Kidney (tissue), 14 donors: ENCODE results near the gene TMEM209. TPM values are rescaled to one million over a fixed set of nuclear protein-coding genes. Genes with fewer than 3 reads are reported as not detected.

ENCODE experiments used
- DNase-seq, 5 donors: peaks; one replicate each; pipeline ENCODE4 v3.0.0-alpha.2; 2013 to 2020
- FAIRE-seq: peaks from 2 replicates; lab custom pipeline; 2012; peaks lifted over from hg19 to GRCh38; lab: Jason Lieb, UNC
- H3K27ac ChIP-seq, 2 donors: one replicate each; pipeline ENCODE4 v1.7.0; 2013; ENCODE audit warnings: low read depth in 2 of 2, low read length in 2 of 2, inconsistent platforms in 1 of 2
- H3K27me3 ChIP-seq: one replicate; pipeline ENCODE4 v1.7.1; 2013; ENCODE audit warnings: low read length, inconsistent platforms; ENCODE audit not compliant: control insufficient read depth, insufficient read depth
- H3K36me3 ChIP-seq, 3 donors: one replicate each; pipeline versions ENCODE4 v1.7.0 to v1.7.1; 2013; ENCODE audit warnings: low read length in 3 of 3, control low read depth in 1 of 3, inconsistent platforms in 1 of 3; ENCODE audit not compliant: insufficient read depth in 3 of 3, control insufficient read depth in 2 of 3
- H3K4me1 ChIP-seq, 3 donors: one replicate each; pipeline versions ENCODE4 v1.7.0 to v1.7.1; 2013; ENCODE audit warnings: low read length in 3 of 3, inconsistent platforms in 1 of 3, low read depth in 1 of 3; ENCODE audit not compliant: control insufficient read depth in 2 of 3, insufficient read depth in 2 of 3
- H3K4me3 ChIP-seq, 3 donors: one replicate each; pipeline versions ENCODE4 v1.7.0 to v1.8.1; 2013; ENCODE audit warnings: low read length in 3 of 3, control low read depth in 1 of 3, inconsistent platforms in 1 of 3
- H3K9ac ChIP-seq, 3 donors: one replicate each; pipeline versions ENCODE4 v1.7.0 to v1.7.1; 2013; ENCODE audit warnings: low read length in 3 of 3, control low read depth in 1 of 3, inconsistent platforms in 1 of 3
- H3K9me3 ChIP-seq, 3 donors: one replicate each; pipeline versions ENCODE4 v1.7.0 to v1.7.1; 2013; ENCODE audit warnings: low read length in 3 of 3, control low read depth in 1 of 3, inconsistent platforms in 1 of 3; ENCODE audit not compliant: control insufficient read depth in 2 of 3, insufficient read depth in 1 of 3
- intact Hi-C: fragments of 100-400 bp; cut with DNase I; formaldehyde crosslinking; loops from one replicate; pipeline ENCODE4 v1.11.1; 2022
- polyA plus RNA-seq: library from polyadenylated mRNA; stranded (reverse); fragments of 350-450 nt; fragmentation: Illumina TruSeq; extraction: RNeasy Lipid Tissue Mini Kit (QIAGEN cat#74804); gene quantifications from one replicate; pipeline ENCODE4 v1.2.3, GENCODE V29; 2014; ENCODE audit warnings: low read depth, low replicate concordance; ENCODE audit not compliant: insufficient read depth
- total RNA-seq: library from RNA; stranded (reverse); fragmentation: NEBNext Ultra II Directional; extraction: Animal tissue kit (Norgen Biotek cat#: 25700); gene quantifications from one replicate; pipeline ENCODE4 v1.2.1, GENCODE V29; 2021
- TF ChIP-seq, protein P1 (sequence below): IDR thresholded peaks from 3 replicates; pipeline ENCODE4 v1.5.1; 2012; ENCODE audit warnings: mild to moderate bottlenecking, moderate library complexity, borderline replicate concordance; ENCODE audit not compliant: insufficient read depth; ENCODE audit errors: extremely low read depth
- donor health status: control.
- donor health status: control.
- donor health status: control.
- donor health status: control.
- donor health status: control.
- donor health status: DM: yes; HTN: yes; CAD: no.
- donor health status: Normal renal cell carcinoma (clear cell type).

Gene TMEM209
- total and polyA plus RNA-seq, 2 donors from 2014 or later = 4.3 to 29.0 TPM

DNA sequence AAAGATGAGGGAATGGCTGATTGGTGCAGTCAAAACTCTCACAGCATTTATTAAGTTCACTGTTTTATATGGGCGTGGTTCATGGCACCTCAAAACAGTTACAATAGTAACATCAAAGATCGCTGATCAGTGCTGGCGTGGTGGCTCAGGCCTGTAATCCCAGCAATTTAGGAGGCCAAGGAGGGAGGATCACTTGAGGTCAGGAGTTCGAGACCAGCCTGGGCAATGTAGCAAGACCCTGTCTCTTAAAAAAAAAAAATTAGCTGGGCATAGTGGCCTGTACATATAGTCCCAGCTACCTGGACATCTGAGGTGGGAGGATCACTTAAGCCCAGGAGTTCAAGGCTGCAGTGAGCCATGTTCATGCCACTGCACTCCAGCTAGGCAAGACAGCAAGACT, 86.4 kb downstream of the TMEM209 start:
- FAIRE-seq = no peak
- H3K36me3 ChIP-seq = peaks cover 11 to 22% (median 12%) of the 10 kb centered on the region in 3 donors

DNA sequence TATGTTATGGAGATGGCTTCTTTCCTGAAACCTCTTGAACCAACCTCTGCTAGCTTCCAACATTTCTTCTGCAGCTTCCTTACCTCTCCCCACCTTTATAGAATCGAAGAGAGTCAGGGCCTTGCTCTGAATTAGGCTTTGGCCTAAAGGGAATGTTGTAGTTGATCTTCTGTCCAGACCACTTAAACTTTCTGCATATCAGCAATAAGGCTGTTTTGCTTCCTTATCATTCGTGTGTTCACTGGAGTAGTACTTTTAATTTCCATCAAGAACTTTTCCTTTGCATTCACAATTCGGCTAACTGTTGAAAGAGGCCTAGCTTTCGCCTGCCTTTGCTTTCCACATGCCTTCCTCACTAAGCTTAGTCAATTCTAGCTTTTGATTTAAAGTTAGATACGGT, 86.9 kb downstream of the TMEM209 start:
- Histone ChIP-seq H3K36me3 (peaks cover 11 to 22% (median 12%) of the 10 kb centered on the region in 3 donors), H3K27me3 (no peaks in the 10 kb centered on the region), H3K9me3 (no peaks in the 10 kb centered on the region), H3K4me1 (no peaks in the 10 kb centered on the region), H3K27ac (no peak overlapping the region), H3K4me3 (no peak overlapping the region), H3K9ac (no peak overlapping the region)
- intact Hi-C loops = no loop called here
- FAIRE-seq (no peak), DNase-seq (no peak)
- TF ChIP-seq, protein P1, sequence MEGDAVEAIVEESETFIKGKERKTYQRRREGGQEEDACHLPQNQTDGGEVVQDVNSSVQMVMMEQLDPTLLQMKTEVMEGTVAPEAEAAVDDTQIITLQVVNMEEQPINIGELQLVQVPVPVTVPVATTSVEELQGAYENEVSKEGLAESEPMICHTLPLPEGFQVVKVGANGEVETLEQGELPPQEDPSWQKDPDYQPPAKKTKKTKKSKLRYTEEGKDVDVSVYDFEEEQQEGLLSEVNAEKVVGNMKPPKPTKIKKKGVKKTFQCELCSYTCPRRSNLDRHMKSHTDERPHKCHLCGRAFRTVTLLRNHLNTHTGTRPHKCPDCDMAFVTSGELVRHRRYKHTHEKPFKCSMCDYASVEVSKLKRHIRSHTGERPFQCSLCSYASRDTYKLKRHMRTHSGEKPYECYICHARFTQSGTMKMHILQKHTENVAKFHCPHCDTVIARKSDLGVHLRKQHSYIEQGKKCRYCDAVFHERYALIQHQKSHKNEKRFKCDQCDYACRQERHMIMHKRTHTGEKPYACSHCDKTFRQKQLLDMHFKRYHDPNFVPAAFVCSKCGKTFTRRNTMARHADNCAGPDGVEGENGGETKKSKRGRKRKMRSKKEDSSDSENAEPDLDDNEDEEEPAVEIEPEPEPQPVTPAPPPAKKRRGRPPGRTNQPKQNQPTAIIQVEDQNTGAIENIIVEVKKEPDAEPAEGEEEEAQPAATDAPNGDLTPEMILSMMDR = no peak

More for the DNA sequence above, 86.4 kb downstream of the TMEM209 start:
- TF ChIP-seq, protein P1 = no peak
- Histone ChIP-seq H3K27me3 (no peaks in the 10 kb centered on the region), H3K27ac (no peak overlapping the region), H3K4me1 (no peaks in the 10 kb centered on the region), H3K4me3 (no peak overlapping the region), H3K9ac (no peak overlapping the region), H3K9me3 (no peaks in the 10 kb centered on the region)
- intact Hi-C loops = no loop called here
- DNase-seq = no peak

DNA sequence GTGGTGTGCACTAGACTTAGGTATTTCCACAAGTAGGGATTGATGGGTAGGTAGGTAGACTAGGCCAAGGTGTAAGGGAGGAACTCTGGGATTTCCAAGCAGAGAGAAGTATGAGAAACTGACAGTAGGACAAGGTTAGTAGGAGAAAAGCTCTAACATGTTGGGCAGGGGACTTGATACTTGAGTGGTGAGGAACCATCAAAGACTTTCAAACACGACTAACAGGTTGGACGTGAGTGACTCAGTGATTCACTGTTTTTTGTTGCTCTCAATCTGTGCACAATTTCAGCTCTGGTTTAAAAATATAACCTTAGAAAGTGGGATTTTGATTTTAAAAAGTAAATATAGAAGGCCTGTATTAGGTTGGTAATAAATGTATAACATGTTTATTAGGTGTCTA, 90.4 kb downstream of the TMEM209 start:
- H3K4me1 ChIP-seq = no peaks in the 10 kb centered on the region
- DNase-seq = no peak
- H3K9ac ChIP-seq = no peak overlapping the region
- H3K9me3 ChIP-seq = no peaks in the 10 kb centered on the region
- FAIRE-seq = no peak
- no peaks in the 10 kb centered on the region for H3K27me3 ChIP-seq
- H3K27ac ChIP-seq = no peak overlapping the region
- TF ChIP-seq, protein P1 = no peak
- intact Hi-C loops = no loop called here
- H3K4me3 ChIP-seq = no peak overlapping the region
- H3K36me3 ChIP-seq = peaks cover 0 to 2% (median 0%) of the 10 kb centered on the region in 3 donors

Other genes with a start within 250 kb of the TMEM209 start
- 17.9 TPM for gene ZC3HC1, start 154.0 kb downstream of the TMEM209 start, total RNA-seq
- gene ZC3HC1, start 154.0 kb downstream of the TMEM209 start, polyA plus RNA-seq = 21.3 TPM
- gene KLHDC10, start 134.9 kb downstream of the TMEM209 start, total RNA-seq = 38.9 TPM
- gene KLHDC10, start 134.9 kb downstream of the TMEM209 start, polyA plus RNA-seq = 15.7 TPM
- not detected for gene SSMEM1, start 2.5 kb upstream of the TMEM209 start, total RNA-seq
- not detected for gene SSMEM1, start 2.5 kb upstream of the TMEM209 start, polyA plus RNA-seq
- not detected for gene CPA2, start 61.5 kb upstream of the TMEM209 start, total RNA-seq
- gene CPA2, start 61.5 kb upstream of the TMEM209 start, polyA plus RNA-seq = not detected
- 1.1 TPM for gene CPA4, start 87.8 kb upstream of the TMEM209 start, total RNA-seq
- not detected for gene CPA4, start 87.8 kb upstream of the TMEM209 start, polyA plus RNA-seq
- gene CPA5, start 139.4 kb upstream of the TMEM209 start, total RNA-seq = 1.1 TPM
- gene CPA5, start 139.4 kb upstream of the TMEM209 start, polyA plus RNA-seq = 0.54 TPM
- gene CPA1, start 175.1 kb upstream of the TMEM209 start, total RNA-seq = 0.50 TPM
- gene CPA1, start 175.1 kb upstream of the TMEM209 start, polyA plus RNA-seq = 1.1 TPM
- 12.7 TPM for gene CEP41, start 235.6 kb upstream of the TMEM209 start, total RNA-seq
- 8.1 TPM for gene CEP41, start 235.6 kb upstream of the TMEM209 start, polyA plus RNA-seq